Hepatic stellate cell (primary cell): ENCODE measurements around the gene CLDND2.
A peak's percentile ranks its signal among the peaks of the same experiment; 100 is the strongest.
"Not testable (repeated sequence)": the region's sequence is repeated elsewhere in the genome, so short reads cannot be mapped to it uniquely, and the experiment has no call there.

Experiments used
- DNase-seq: peaks from one replicate; pipeline ENCODE4 v3.0.0; 2011; ENCODE audit warnings: low spot score

The CLDND2 gene, protein sequence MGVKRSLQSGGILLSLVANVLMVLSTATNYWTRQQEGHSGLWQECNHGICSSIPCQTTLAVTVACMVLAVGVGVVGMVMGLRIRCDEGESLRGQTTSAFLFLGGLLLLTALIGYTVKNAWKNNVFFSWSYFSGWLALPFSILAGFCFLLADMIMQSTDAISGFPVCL

DNA sequence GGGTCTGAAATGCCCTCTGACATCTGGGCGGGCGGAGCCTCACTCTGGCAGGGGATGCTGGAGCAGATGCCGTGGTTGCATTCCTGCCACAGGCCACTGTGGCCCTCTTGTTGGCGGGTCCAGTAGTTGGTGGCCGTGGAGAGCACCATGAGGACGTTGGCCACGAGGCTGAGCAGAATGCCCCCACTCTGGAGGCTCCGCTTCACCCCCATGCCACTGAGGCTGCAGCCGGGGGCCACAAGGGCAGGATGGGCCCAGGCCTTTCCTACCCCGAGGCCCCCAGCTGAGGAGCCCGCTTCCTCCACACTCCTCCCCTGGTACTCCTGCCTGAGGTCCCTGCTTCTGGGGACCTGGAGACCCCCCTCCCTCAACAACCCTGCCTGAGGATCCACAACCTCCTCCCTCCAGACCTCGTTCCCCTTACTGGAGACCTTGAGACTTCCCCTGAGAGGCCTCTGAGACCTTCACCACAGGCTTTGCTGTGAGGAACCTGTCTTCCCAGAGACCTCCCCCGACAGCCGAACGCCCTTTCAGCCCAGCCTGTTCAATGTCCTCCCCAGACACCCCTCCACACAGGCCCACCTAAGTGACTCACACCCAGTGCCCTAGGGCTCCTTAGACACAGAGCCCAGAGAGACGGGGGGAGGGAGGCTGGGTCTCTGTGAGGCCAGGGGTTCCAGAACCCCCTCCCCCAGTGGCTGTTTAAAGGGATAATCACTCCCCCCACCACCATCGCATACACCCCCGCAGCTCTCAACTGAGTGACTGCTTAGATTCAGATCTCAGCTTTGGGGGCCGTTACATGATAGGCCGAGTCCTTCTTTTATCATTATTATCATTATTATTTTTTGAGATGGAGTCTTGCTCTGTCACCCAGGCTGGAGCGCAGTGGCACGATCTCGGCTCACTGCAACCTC is at the start of gene CLDND2:
TSS of gene CLDND2 (minus strand) at position 638 of the 917 bp plus-strand sequence. CDS start at position 212, 426 bp downstream.
- DNase-seq, result peak; percentile 28

DNA sequence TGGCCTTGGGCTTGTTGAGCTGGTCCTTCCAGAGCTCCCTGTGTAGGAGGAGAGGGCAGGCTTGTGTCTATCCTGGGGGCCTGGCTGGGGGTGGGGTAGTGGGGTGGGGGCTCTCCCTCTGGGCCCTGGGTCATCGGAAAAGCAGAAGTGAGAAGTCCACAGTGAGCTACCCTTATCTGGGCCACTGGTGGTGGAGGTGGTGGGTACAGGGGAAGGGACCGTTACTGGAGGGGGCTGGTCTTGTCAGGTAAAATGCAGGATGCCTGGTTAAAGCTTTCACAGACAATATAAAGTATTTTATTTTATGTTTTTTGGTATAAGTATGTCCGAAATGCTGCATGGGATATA is 49.0 kb upstream of the CLDND2 start:
- DNase-seq, result no peak

DNA sequence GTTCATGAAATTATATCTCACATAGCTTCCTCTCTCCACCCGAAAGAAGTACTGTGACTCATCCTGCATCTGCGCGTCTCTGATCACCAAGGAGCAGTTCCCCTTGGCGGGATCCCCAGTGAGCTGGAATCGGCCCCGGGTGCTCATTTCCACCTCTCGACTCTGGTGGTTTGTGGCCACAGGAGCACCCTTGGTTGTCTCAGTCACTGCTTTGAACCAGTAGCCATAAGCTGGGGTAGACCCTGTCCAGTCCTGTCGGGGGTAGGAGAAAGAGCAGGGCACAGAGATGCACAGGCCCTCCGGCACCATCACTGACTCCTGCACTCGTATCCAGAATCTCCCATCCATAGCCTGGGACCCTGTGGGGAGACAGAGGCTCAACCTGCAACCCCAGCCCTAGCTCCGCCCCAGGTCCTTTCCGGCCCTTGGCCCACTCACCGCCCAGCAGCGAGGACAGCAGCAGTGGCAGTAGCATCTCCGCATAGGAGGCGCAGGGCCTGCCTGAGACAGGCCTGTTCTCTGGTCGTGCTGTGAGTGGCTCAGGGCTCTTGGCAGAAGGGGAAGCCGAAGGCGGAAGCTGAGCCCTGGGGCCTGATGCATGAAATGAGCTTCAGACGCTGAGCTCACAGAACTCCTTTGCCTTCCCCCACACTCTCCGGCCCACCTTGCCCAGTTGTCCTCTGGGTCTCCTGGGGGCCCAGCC is 48.5 kb upstream of the CLDND2 start, which contains the start of gene SIGLEC10:
TSS of gene SIGLEC10 (minus strand) at position 536 of the 703 bp plus-strand sequence. CDS start at position 475, 61 bp downstream.
- no peak for DNase-seq

DNA sequence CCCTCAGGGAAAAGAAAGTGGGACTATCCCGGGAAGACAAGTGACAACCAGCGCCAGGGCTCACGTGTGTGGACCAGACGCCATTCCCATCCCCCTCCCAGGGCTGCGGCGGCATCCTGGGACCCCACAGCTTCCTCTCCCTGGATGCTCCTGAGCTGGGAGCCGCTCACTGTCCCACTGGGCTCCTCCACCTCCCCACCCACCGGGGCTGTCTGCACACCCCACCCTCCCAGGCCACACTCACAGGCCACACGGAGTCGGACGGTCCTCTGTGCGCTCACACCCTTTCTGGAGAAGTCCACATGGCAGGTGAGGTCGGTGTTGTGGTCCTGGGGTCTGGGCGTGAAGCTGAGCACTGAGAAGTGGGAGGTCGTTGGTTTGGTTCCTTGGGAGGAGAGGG is 47.6 kb upstream of the CLDND2 start:
- DNase-seq, result not testable (repeated sequence)

DNA sequence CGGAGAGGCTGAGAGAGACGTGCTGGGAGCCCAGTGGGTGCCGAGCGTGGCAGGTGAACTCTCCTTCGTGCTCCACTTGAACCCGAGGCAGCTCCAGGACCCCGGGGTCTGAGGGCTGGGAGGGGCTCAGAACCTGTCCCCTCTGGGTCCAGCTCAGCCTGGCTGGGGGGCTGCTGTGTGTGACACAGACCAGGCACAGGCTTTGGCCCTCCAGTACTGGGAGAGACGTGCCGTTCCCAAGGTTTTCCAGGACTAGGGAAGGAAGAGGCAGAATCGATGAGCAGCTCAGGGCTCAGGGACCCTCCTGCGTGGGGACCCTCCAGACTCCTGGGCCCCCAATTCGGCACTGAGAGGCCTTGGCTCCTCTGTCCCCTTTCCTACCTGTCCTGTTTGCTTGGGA is 46.4 kb upstream of the CLDND2 start:
- DNase-seq, result no peak

DNA sequence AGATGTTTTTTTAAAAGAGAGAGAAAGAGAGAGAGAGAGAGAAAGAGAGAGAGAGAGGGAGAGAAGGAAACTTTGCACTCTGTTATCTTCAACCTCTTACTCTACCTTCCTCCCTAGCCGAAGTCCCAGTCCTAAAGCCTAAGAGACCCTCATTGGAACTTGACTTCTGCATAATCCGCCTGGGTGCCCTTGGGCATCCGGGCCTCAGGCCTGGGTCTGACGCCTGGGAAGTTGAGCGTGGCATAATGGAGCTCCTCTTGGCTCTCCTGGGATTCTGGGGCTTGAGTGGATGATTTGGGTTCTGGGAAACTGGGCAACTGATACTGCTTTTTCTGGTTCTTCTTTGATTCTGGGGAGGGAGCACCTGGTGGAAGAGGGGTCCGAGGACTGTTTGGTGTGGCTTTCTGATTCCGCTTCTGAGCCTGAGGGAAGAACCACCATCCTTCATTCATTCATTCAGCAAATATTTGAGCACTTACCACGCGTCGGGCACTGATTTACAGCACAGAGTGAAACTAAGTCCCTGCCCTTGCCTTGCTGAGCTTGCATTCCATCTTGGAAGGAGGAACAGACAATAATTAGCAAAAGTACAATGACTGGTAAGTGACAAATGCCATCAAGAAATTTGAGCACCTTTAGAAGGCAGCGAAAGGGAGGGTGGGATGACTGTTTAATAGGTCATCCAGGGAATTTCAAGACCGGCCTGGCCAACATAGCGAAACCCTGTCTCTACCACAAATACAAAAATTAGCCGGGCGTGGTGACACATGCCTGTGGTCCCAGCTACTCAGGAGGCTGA is 42.3 kb upstream of the CLDND2 start:
- DNase-seq, result no peak

DNA sequence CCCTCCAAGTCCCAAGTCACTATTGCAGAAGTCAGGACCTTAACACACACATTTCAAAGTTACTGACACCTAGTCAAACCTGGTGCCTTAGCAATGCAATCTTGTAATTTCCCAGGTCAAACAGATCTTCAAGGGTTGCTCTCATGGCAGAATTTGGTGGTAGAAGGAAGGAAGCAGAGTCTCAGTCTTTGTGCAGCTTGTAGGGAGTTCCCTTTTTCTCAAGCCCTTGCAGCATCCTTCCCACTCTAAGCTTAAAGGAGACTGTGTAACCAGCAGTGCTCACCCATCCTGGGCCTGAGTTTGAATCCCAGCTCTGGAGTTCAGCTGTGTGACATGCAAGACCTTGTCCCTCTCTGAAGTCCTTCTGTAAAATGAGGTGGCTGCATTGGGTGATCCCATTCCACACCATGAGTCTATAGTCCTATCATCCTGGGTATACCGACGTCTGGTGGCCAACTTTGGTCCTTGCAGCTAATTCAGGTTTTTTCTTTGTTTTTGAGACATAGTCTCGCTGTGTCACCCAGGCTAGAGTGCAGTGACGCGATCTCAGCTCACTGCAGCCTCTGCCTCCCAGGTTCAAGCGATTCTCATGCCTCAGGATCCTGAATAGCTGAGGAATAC is 38.8 kb upstream of the CLDND2 start:
- DNase-seq, result peak; percentile 63

DNA sequence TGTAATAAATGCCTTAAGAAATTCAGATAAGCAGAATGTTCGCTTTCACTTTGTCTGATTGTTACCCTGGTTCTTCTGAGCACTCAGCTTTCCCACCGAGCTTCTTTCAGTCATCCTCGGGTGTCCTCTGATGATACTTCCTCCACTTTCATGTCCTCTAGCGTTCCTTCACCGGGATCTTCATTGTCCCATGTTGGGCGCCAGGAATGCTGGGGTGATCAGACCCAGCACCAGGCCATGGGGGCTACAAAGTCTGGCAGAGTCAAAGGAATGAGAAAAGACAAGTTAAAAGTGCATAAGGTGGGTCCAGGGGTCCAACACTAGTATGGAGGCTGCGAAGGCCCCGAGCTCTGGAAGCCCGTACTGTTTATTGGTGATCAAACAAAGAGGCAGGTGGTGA is 33.3 kb upstream of the CLDND2 start:
- DNase-seq, result no peak

DNA sequence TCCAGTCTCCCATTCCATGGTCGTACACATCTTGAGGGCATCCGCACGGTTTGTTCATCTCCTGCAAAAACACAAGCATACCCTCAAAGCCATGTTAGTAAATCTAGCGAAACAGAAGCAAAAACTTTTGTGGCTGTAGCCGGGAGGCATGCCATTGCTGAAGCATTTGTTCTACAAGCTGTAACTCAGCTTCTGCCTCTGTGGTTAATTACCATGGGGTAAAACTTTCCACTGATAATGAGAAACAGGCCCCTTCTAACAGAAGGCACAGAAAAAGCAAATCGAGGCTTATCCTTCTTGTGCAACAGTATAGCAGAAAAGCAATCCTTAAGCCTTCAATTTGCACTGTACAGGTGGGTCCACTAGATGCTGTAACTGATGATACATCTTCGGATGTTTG is 31.1 kb upstream of the CLDND2 start:
- DNase-seq, result not testable (repeated sequence)

DNA sequence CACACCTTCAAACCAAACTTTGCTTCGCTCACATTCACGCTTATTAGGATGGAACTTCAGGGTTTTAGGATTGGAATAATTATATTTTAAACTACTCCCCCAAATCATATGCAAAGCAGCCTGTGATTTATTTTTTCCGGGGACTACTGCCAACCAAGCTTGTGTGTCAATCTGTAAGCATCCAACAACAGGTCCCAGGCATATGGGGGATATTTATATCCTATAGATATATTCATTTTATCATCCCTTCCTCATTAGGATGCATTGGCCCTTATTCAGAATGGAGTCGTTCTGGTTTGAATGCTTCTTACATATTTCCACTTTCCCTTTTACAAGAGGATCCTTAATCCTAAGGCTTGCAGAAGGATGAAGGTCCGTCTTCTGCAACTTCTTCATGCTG is 30.4 kb upstream of the CLDND2 start:
- DNase-seq, result no peak

DNA sequence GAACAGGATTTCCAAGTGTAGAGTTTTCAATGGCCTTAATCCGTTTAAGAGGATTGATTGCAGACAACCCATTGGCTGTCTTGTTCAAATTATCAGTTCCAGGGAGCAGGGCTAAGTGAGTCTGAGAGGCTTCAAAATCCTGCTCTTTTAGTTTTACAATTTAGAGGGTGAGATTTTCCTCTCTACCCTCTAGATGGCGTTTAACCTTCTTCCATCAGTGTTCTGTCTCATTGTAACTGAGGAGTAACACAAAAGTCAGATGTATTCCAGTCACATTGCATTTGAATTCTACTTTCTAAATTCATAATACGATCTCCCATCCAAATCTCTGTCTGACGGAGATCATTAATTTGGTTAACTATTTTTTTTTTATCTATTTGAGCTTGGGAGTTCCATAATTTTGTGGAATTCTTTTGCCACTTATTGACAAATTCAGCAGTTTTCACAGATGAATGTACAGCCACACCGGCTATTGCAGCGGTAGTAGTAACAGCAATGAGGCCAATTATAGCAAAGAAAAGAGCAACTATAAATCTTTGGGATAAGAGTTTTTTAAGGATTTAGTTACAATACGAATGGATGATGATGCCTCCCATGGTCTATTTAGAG is 29.4 kb upstream of the CLDND2 start:
- peak; percentile 48 for DNase-seq

DNA sequence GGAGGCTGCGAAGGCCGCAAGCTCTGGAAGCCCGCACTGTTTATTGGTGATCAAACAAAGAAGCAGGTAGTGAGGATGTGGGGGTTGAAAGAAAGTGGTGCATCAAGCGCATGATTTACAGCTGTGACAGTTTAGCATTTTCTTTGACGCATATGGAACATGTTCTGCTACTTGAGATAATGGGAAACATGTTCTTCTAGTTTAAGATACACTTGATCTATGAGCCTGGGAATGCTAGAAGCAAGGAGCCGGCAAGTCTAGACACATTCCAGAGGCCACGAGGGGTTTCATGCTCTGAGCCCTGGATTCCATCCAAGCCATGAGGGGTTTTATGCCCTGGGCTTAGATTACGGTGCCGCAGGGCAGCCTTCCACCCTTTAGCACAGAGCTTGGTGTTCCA is 28.6 kb upstream of the CLDND2 start:
- not testable (repeated sequence) for DNase-seq

DNA sequence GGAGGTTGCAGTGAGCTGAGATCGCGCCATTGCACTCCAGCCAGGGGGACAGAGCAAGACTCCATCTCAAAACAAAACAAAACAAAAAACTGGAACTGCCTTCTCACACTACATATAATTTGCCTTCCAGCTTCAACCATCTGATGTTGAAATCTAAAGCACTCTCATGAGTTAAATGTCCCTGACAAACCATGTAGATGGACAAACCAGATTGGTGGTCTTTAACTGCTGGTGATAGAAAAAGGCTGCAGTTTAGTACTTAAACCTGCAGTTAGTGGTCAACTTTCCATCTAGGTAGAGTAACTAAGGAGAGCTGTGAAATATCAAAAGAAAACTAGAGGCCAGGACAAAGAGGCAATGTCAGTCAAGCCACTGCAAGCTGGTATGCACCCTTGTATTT is 27.4 kb upstream of the CLDND2 start:
- no peak for DNase-seq

DNA sequence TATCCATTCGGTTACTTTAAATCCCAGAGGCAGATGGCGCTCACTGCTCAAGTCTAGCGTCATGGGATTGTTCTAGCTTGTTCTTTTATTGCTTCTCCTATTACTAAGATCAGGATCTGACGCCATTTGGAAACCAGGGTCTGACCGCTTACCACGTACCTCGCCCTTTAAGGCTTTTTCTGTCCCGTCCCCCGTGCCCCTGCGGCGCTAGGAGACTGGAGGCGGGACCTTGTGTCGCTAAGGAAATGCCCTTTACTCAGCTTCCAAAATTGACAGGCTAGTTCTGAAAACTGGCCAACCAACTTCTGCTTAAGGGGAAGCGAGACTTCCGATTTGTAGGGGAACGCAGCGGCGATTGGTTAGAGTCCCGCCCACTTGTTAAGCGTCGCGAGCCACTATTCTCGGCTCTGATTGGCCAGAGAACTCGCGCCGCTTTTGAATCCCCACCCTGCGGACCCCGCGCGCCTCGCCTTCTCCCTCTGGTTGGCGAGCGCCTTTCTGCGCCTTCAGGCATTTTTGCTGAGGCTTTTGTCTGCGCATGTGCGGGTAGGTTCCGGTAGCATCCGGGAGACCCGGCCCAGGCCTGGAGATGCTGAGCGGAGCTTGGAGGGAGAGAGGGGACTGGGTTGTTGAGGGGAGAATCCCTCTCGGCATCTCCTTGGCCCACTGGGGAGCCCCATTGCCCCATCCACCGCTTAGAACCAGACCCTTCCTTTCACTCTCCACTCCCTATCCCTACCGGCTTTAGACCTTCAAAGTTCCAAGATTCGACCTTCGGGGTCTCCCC is 25.4 kb upstream of the CLDND2 start:
- DNase-seq, result peak; percentile 98

DNA sequence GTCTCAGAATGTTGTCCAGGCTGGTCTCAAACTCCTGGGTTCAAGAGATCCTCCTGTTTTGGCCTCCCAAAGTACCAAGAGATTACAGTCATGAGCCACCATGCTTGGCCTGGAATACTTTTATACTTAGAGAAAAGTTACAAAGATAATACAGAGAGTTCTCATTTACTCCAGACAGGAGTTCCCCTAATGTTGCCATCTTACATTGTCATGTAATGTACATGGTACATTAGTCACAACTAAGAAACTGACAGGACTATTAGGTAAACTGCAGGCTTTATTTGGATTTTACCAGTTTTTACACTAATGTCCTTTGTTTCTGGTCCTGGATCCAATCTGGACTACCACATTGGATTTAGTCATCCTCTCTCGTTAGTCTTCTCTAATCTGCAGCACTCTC is 23.9 kb upstream of the CLDND2 start:
- no peak for DNase-seq

DNA sequence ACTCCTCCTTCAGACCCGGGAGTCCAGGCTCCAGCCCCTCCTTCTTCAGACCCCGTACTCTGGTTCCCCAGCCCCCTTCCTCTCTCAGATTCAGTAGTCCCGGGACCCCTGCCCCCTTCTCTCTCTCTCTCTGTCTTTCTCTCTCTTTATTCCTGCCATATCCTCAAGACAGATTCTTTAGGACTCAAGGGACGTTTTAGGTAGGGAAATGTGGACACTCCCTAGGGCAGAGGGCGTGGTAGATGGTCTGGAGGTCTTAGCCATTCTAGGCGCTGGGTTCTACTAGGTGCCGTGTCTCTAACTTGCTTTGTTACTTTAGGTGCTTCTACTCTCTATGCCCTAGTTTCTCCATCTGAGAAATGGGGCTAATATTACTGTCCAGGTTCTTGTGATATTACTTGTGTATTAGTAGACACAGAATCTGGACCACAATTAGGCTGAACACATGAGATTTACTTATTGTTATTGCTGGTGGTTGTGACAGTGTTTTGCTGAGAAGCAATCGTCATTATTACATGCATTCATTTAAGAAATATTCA is 22.3 kb upstream of the CLDND2 start:
- no peak for DNase-seq

DNA sequence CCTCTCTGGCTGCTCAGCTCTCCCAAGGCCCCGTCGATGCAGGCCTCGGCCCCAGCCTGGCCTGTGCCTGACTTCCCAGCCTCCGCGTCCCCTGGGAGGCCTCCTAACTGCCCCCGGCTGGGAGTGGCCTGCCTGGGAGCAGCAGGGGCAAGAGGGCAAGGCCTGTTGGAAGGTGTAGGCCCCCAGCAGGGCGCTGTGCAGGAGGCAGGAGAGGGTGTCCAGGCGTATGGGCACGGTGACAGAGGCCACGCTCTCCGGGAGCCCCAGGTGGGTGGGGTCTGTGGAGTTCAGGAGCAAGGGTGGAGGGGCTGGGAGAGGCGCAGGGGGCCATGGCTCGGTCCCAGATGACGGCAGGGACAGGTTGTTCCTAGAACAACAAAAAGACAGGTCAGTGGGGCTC is 20.3 kb upstream of the CLDND2 start:
- DNase-seq, result no peak

DNA sequence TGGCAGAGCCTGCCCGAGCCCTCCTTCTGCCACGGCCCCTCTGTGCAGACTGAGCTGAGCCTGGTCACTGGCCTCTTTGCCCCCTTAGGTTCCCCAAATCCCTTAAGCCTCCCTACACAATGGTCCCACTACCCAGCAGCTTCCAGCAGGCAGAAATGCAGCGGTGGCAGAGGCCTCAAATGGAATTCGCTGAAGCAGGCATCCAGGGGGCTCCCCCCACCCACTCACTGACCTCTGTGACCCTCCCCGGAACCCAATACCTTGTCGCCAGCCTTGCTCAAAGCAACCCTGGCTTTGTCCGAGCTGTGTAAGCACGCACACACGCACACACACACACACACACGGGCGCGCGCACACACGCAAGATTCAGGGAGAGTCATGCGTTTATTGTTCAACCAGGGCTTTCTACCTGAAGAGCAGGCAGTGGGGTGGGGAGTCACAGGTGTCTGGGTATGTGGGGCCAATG is 19.2 kb upstream of the CLDND2 start, which contains the start of gene LIM2:
TSS of gene LIM2 (minus strand) at position 51 of the 466 bp plus-strand sequence. CDS start 531 bp downstream, outside the sequence.
- no peak for DNase-seq

DNA sequence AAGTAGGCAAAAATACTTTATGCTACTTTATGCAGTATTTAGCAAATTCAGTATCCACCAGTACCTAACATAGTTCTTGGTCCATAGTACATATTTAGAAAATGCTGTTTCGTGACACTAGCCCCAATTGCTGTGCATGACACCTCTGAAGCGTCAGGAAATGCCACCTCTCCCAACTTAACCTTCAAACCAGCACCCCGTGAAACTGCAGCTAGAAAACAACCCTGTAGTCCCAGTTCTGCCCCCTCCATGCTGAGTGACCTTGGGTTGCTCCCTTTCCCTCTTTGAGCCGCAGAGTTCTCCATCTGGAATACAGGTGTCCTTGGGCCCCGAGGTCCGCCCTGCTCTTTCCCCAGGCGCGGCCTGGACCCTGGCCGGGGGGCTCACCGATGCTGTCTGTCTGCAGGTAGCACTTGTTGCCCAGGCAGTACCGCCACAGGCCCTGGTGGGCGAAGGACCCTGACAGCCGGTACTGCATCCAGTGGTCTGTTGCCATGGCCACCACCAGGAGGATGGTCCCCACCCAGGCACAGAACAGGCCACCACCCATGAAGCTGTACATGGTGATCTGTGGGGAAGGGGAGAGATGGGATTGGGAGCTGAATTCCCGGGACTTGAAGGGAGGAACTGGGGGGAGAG is 18.2 kb upstream of the CLDND2 start:
- no peak for DNase-seq
